ENCODE measurements around the gene PIP5K1A.

DNA sequence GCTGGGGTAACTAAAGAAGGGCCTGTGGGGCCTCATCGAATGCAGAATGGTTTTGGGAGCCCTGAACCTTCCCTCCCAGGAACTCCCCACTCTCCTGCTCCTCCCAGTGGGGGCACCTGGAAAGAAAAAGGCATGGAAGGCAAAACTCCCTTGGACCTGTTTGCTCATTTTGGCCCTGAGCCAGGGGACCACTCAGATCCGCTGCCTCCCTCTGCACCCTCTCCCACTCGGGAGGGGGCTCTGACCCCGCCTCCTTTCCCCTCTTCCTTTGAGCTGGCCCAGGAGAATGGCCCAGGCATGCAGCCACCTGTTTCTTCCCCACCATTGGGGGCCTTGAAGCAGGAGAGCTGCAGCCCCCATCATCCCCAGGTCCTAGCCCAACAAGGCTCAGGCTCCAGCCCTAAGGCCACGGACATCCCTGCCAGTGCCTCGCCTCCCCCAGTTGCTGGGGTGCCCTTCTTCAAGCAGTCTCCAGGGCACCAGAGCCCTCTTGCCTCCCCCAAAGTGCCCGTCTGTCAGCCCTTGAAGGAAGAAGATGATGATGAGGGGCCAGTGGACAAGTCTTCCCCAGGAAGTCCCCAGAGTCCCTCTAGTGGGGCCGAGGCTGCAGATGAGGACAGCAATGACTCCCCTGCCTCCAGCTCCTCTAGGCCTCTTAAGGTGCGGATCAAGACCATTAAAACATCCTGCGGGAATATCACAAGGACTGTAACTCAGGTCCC lies 88.4 kb downstream of the PIP5K1A start:
- no peak for TF ChIP-seq POLR2AphosphoS5 (IDR thresholded peaks at IDR 0.05; ENCODE audit: low read depth, low read length)
- TF ChIP-seq, protein P1, sequence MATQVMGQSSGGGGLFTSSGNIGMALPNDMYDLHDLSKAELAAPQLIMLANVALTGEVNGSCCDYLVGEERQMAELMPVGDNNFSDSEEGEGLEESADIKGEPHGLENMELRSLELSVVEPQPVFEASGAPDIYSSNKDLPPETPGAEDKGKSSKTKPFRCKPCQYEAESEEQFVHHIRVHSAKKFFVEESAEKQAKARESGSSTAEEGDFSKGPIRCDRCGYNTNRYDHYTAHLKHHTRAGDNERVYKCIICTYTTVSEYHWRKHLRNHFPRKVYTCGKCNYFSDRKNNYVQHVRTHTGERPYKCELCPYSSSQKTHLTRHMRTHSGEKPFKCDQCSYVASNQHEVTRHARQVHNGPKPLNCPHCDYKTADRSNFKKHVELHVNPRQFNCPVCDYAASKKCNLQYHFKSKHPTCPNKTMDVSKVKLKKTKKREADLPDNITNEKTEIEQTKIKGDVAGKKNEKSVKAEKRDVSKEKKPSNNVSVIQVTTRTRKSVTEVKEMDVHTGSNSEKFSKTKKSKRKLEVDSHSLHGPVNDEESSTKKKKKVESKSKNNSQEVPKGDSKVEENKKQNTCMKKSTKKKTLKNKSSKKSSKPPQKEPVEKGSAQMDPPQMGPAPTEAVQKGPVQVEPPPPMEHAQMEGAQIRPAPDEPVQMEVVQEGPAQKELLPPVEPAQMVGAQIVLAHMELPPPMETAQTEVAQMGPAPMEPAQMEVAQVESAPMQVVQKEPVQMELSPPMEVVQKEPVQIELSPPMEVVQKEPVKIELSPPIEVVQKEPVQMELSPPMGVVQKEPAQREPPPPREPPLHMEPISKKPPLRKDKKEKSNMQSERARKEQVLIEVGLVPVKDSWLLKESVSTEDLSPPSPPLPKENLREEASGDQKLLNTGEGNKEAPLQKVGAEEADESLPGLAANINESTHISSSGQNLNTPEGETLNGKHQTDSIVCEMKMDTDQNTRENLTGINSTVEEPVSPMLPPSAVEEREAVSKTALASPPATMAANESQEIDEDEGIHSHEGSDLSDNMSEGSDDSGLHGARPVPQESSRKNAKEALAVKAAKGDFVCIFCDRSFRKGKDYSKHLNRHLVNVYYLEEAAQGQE (IDR thresholded peaks at IDR 0.05; ENCODE audit: insufficient read depth in 1 of 2, low read depth in 2 of 2, low read length in 2 of 2): no peak
- no peak for TF ChIP-seq TAF1 (IDR thresholded peaks at IDR 0.05; ENCODE audit: borderline replicate concordance, insufficient read depth, low read length)
- TF ChIP-seq SIN3A (IDR thresholded peaks at IDR 0.05; ENCODE audit: borderline replicate concordance, insufficient read depth, low read length): no peak
